ENCODE data around the gene NOS2.
"Not testable (repeated sequence)": the region's sequence is repeated elsewhere in the genome, so short reads cannot be mapped to it uniquely, and the experiment has no call there.

Gene NOS2

DNA sequence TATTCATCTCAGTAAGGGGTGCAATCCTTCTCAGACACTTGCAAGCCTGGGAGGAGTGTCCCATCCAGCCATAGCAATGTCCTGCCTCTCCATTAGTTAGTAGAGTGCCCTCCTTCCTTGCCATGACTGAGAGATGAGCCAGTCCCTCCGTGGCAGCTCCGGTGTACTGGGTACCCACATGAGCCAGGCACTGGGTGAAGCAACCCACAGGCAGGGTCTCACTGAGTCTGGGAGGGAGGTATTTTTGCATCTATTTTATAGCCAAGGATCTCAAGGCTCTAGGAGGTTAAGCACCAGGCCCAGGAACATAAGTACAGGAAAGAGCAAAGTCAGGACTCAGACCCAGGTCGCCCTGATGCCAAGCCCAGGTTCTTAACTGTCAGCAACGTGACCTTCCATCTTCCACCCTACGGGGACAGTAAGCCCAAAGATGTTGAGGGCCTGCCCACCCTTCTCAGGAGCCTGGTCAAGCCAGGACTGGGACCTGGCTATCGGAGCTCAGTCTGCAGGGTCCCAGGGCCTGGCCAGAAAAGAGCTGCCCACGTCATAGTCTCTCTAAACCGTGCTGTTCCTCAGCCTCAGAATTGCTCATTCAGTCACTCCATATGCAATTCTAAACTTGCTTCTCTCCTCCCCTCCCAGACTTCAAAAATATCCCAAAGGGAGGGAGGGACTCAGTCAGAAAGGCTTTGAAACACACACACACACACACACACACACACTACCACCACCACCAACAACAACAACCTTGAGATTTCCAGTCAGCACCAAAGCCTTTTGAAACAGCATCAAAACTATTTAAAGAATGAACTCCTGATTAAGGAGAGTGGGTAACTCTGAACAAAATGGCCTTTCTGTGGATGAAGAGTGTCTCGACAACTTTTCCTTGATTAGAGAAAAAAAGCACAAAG is 16.6 kb downstream of the NOS2 start:
- no peak for DNase-seq

DNA sequence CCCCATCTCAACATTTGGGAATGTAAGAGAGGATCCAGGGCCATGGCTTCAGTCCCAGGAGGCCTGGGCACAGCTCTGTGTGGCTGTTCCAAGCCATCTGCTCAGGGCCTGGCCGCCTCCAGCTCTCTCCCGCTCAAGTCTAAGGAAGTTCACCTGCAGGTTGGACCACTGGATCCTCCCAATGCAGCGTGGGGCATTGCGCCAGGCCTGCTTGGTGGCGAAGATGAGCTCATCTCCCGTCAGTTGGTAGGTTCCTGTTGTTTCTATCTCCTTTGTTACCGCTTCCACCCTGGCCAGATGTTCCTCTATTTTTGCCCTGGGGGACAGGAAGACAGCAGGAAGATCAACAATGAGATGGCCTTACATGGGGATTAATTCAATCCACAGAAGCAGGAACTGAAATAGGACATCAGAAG is 17.5 kb downstream of the NOS2 start:
- no peak for DNase-seq

- no peak for DNase-seq
Observed at GRCh38 chr17:27780828-27781404, 19.4 kb downstream of the NOS2 start.

GRCh38 chr17:27780092-27780827 is 20.1 kb downstream of the NOS2 start:
- no peak for DNase-seq

GRCh38 chr17:27778183-27778582 is 22.1 kb downstream of the NOS2 start:
- no peak for DNase-seq

GRCh38 chr17:27776882-27777624 is 23.3 kb downstream of the NOS2 start:
- DNase-seq = no peak

- DNase-seq = no peak
Observed at GRCh38 chr17:27771586-27771985, 28.7 kb downstream of the NOS2 start.

- no peak for DNase-seq
Observed at GRCh38 chr17:27770877-27771276, 29.5 kb downstream of the NOS2 start.

DNA sequence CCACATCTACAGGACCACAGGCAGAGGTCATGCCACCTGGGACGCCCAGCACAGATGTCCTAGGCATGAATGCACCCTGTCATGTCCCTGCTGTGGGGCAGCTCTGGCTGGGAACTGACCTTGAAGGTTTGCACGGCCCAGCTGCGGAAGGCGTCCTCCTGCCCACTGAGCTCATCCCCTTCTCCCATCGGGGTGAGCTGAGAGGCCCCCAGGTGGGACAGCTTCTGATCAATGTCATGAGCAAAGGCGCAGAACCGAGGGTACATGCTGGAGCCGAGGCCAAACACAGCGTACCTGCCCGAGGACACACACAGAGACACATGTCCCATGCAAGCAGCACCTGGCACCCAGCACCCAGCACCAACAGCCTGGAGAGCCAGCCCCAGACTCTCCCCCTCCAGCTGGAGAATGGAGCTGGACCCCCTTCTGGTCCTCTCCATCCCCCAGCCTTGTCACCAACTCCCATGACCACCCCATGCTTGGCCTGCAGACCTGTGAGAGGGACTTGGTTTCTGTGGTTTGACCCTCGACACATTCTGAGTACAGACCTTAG is 31.4 kb downstream of the NOS2 start:
- DNase-seq = no peak

- DNase-seq = no peak
Observed at GRCh38 chr17:27766438-27766837, 33.9 kb downstream of the NOS2 start.

DNA sequence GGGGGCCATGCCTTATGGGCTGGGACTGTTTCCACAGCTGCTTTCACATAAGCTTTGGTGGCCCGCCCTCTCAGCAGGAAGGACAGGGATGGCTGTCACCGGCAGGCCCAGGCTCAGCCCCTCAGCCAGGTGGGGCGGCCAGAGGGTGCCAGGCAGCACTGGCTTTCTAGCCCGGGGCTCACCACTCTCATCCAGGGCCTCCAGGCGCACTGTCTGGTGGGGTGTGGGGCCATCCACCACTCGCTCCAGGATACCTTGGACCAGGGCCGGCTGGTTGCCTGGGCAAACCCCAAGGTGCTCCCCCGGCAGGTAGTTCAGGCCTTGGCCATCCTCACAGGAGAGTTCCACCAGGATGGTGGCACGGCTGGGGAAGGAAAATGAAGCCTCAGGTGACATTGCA is 35.0 kb downstream of the NOS2 start:
- no peak for DNase-seq

DNA sequence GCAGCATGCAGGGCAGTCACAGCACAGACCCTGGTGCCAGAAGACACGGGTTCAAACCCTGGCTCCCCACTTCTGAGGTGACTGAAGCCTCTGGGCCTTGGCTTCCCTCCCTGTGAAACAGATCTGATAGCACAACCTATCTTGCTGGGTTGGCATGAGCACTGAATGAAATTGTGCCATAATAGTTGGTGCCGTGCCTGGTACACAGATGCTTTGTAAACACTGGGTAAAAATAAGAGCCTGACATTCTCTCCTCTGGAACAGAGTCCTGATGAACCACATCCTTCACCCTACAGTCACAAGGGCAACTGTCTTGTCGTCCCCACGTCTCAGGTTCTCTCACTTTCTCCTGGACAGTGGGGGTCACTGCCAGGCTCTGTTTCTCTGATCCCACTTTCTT is 35.7 kb downstream of the NOS2 start:
- DNase-seq = no peak

- DNase-seq = no peak
Observed at GRCh38 chr17:27762527-27763305, 37.6 kb downstream of the NOS2 start.

GRCh38 chr17:27760931-27761330 is 39.4 kb downstream of the NOS2 start:
- not testable (repeated sequence) for DNase-seq

DNA sequence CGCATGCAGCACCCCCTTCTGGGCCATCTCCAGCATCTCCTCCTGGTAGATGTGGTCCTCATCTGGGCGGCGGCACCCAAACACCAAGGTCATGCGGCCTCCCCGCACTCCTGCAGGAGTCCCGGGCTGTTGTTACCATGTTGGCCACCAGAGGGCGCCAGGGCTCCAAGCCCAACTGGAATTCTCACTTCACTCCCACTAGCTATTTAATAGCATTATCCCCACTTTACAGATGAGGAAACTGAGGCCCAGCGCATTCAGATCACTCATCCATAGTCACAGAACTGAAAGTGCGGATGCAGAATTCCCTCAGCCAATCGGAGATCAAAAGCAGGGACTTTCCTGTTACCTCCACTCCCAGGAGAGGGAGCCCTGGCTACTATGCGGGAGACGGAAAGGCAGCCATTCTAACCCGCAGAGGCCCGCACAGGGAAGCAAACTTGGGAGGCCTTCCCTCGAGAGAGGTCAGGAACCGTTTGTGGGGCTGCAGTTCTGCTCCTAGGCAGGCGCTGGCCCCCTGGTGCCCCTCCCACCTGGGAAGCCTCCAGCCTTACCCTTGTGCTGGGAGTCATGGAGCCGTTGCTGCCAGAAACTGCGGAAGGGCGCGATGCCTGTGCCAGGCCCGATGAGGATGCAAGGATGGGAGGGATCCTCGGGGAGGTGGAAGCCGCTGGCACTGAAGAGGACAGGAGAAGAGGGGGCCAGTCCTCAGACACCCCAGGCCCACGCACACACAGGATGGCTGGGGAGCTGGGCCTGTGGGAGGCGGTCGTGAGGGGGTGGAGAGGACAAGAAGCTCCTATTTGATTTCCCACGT is 40.1 kb downstream of the NOS2 start:
- peak; percentile 46 for DNase-seq

DNA sequence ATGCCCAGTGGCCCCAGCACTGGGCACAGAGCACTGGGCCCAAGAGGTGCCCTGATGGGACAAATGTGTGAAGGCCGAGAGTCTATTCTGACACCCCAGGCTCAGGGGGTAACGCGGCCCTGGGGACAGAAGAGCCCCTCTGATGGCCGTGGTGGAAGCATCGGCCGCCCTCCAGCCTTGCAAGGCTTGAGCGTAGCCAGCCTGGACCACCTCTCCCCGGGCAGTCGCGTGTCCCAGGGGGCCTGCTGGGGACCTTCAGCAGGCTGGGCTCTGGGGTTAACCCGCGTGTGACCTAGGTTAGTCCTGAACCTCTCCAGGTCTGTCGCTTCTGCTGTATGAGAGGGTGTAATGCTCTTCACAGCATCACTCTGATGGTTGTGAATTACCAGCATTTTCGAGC is 40.8 kb downstream of the NOS2 start:
- DNase-seq = no peak

- peak; percentile 24 for DNase-seq
Observed at GRCh38 chr17:27756467-27757371, 43.6 kb downstream of the NOS2 start.

DNA sequence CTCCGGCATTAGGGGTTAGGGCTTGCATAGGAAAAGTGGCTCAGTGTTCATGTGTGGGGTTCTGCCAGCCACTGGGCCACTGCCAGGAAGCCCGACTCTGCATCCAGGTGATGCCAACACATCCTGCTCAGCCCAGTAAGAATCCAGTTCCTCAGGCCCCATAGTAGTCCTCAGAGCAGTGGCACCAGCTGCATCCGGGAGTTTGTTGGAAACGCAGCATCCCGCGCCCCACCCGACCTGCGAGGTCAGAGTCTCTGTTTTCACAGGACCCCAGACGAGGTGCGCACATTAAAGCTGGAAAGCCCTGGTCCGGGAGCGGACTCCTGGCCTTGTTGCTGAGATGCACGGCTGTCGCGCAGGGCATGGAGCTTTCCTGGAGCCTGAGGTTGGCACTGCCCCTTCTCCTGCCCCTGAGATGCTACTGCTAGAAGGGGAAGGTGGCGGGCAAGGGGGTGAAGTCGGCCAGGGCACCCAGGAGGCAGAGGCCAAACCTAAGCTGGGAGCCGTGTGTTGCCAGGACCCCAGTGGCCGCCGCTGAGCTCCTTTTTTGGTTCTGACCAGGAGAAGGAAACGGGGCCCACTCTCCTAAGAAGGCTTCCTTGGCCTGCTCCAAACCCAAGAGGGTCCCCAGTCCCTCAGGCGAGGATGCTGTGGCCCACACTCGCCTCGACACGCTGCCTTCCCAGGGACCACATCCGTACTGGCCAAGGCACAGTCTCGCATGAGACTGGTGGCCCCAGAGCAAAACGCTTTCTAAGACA is 44.4 kb downstream of the NOS2 start:
- no peak for DNase-seq

- DNase-seq = no peak
Observed at GRCh38 chr17:27754549-27754948, 45.8 kb downstream of the NOS2 start.

Measured in central memory CD4-positive, alpha-beta T cell (primary cell).